ENCODE measurements around the gene RNF144B.

- TF ChIP-seq POLR2AphosphoS5 (IDR thresholded peaks at IDR 0.05; ENCODE audit: low read depth, low read length), result no peak
- no peak for TF ChIP-seq POLR2A (IDR thresholded peaks at IDR 0.05; ENCODE audit: low read depth, low read length)
These were observed 42.6 kb downstream of the RNF144B start for GRCh38 chr6:18429655-18430297.

All from GM12892 (cell line).